IMR-90 (cell line): ENCODE data around the gene GSDMA. TPM values are rescaled to one million over a fixed set of nuclear protein-coding genes. Genes with fewer than 3 reads are reported as not detected.

ENCODE experiments used
- ATAC-seq: fragments of 200-7000 bp; cut with Tn5 transposase; 2 replicates; pipeline ENCODE4 v1.9.1; 2020; ENCODE audit warnings: low read depth, mild to moderate bottlenecking, moderate library complexity
- BruUV-seq: library from RNA; stranded (reverse); fragments of 400-500 nt; replicated peaks from 2 replicates; lab custom pipeline; 2021; lab: Mats Ljungman, UMichigan
- CTCF ChIA-PET: fragments of 300-600 bp; formaldehyde crosslinking; extraction: SDS; loops from one replicate; lab custom pipeline; 2021; ENCODE audit warnings: antibody characterized with exemption; lab: Yijun Ruan, JAX
- POLR2A ChIA-PET: fragments of 300-600 bp; sonication (Branson Sonifier 250); formaldehyde crosslinking; loops from one replicate; lab custom pipeline; 2022; ENCODE audit warnings: antibody characterized with exemption; ENCODE audit not compliant: unreplicated experiment; lab: Charles Lee
- DNase-seq: peaks from one replicate; pipeline ENCODE4 v3.0.0; 2013
- H2AFZ ChIP-seq: replicated peaks from 2 replicates; pipeline ENCODE3; 2013; ENCODE audit warnings: low read length, mild to moderate bottlenecking; ENCODE audit not compliant: poor library complexity
- H2AK5ac ChIP-seq: 2 replicates; pipeline ENCODE4 v1.6.1; 2013; ENCODE audit warnings: low read depth, low read length, inconsistent platforms
- H2AK9ac ChIP-seq: replicated peaks from 2 replicates; pipeline ENCODE3; 2013; ENCODE audit warnings: mild to moderate bottlenecking, low read depth, low read length, moderate library complexity; ENCODE audit not compliant: poor library complexity
- H2BK120ac ChIP-seq: 2 replicates; pipeline ENCODE4 v1.6.1; 2013; ENCODE audit warnings: low read depth, low read length, inconsistent platforms
- H2BK15ac ChIP-seq: 3 replicates; pipeline ENCODE4 v1.6.1; 2013; ENCODE audit warnings: low read depth, low read length, inconsistent platforms
- H2BK20ac ChIP-seq: 2 replicates; pipeline ENCODE4 v1.6.1; 2013; ENCODE audit warnings: low read depth, mild to moderate bottlenecking, inconsistent platforms, low read length, moderate library complexity
- H2BK5ac ChIP-seq: 2 replicates; pipeline ENCODE4 v1.6.1; 2013; ENCODE audit warnings: mild to moderate bottlenecking, low read depth, low read length, inconsistent platforms; ENCODE audit not compliant: poor library complexity, severe bottlenecking
- H3K14ac ChIP-seq: replicated peaks from 2 replicates; pipeline ENCODE4 v1.6.1; 2013; ENCODE audit warnings: low read depth, low read length, inconsistent platforms
- H3K18ac ChIP-seq: 2 replicates; pipeline ENCODE4 v1.6.1; 2013; ENCODE audit warnings: low read depth, low read length, control low read depth
- H3K23ac ChIP-seq: 2 replicates; pipeline ENCODE4 v1.6.1; 2013; ENCODE audit warnings: low read depth, low read length, inconsistent platforms
- H3K27ac ChIP-seq: 2 replicates; pipeline ENCODE4 v1.5.1; 2013; ENCODE audit warnings: mild to moderate bottlenecking, control low read depth, low read length; ENCODE audit not compliant: insufficient read depth
- H3K27me3 ChIP-seq: 2 replicates; pipeline ENCODE4 v1.6.1; 2013; ENCODE audit warnings: low read length; ENCODE audit not compliant: control insufficient read depth, insufficient read depth
- H3K36me3 ChIP-seq: 2 replicates; pipeline ENCODE4 v1.6.1; 2013; ENCODE audit warnings: low read length, mixed read lengths; ENCODE audit not compliant: control insufficient read depth, insufficient read depth
- H3K4ac ChIP-seq: 2 replicates; pipeline ENCODE4 v1.6.1; 2013; ENCODE audit warnings: low read depth, low read length, inconsistent platforms
- H3K4me1 ChIP-seq: 2 replicates; pipeline ENCODE4 v1.6.1; 2013; ENCODE audit warnings: low read length, mixed read lengths; ENCODE audit not compliant: control insufficient read depth, insufficient read depth
- H3K4me2 ChIP-seq: 2 replicates; pipeline ENCODE4 v1.6.1; 2013; ENCODE audit warnings: low read depth, mild to moderate bottlenecking, control low read depth, low read length, moderate library complexity
- H3K4me3 ChIP-seq: 2 replicates; pipeline ENCODE4 v1.5.1; 2013; ENCODE audit warnings: low read depth, mild to moderate bottlenecking, control low read depth, low read length, moderate library complexity; ENCODE audit not compliant: insufficient read depth
- H3K56ac ChIP-seq: 2 replicates; pipeline ENCODE4 v1.6.1; 2013; ENCODE audit warnings: low read length, inconsistent platforms; ENCODE audit not compliant: insufficient read depth; ENCODE audit errors: extremely low read depth
- H3K79me1 ChIP-seq, 2 experiments: 2 replicates each; pipeline ENCODE4 v1.6.1; 2013; ENCODE audit warnings: low read length in 2 of 2, inconsistent platforms in 1 of 2, low read depth in 1 of 2
- H3K9ac ChIP-seq: 2 replicates; pipeline ENCODE4 v1.6.1; 2013; ENCODE audit warnings: low read depth, low read length, control low read depth
- H3K9me1 ChIP-seq: 2 replicates; pipeline ENCODE4 v1.6.1; 2013; ENCODE audit warnings: low read length, inconsistent platforms; ENCODE audit not compliant: insufficient read depth
- H3K9me3 ChIP-seq: 2 replicates; pipeline ENCODE4 v1.6.1; 2013; ENCODE audit warnings: low read length; ENCODE audit not compliant: control insufficient read depth, insufficient read depth
- H4K20me1 ChIP-seq: 2 replicates; pipeline ENCODE4 v1.6.1; 2013; ENCODE audit warnings: low read length, inconsistent platforms; ENCODE audit not compliant: insufficient read depth
- H4K5ac ChIP-seq: 2 replicates; pipeline ENCODE4 v1.6.1; 2013; ENCODE audit warnings: mild to moderate bottlenecking, low read depth, low read length, control low read depth
- H4K8ac ChIP-seq, 2 experiments: 2 replicates each; pipeline ENCODE4 v1.6.1; 2013; ENCODE audit warnings: low read depth in 2 of 2, low read length in 2 of 2, control low read depth in 1 of 2, inconsistent platforms in 1 of 2
- H4K91ac ChIP-seq: 2 replicates; pipeline ENCODE4 v1.6.1; 2013; ENCODE audit warnings: low read depth, low read length, inconsistent platforms; ENCODE audit not compliant: insufficient read depth
- BHLHE40 ChIP-seq: fragments of 150-350 bp; IDR thresholded peaks from 2 replicates; pipeline ENCODE4 v1.6.1; 2016; ENCODE audit warnings: mild to moderate bottlenecking, low read depth, low read length
- CEBPB ChIP-seq: IDR thresholded peaks from 2 replicates; pipeline ENCODE4 v1.6.1; 2012; ENCODE audit warnings: low read depth, low read length, improper control_type of control experiment
- CHD1 ChIP-seq: IDR thresholded peaks from 2 replicates; pipeline ENCODE4 v1.6.1; 2012; ENCODE audit warnings: low read depth, low read length, improper control_type of control experiment
- ELK1 ChIP-seq: fragments of 150-350 bp; IDR thresholded peaks from 2 replicates; pipeline ENCODE4 v1.6.1; 2016; ENCODE audit warnings: low read depth, mild to moderate bottlenecking, low read length, moderate library complexity, borderline replicate concordance
- FOS ChIP-seq: fragments of 150-350 bp; IDR thresholded peaks from 2 replicates; pipeline ENCODE4 v1.6.1; 2016; ENCODE audit warnings: low read depth, low read length
- MAFK ChIP-seq: IDR thresholded peaks from 2 replicates; pipeline ENCODE4 v1.6.1; 2012; ENCODE audit warnings: low read depth, low read length, improper control_type of control experiment
- MXI1 ChIP-seq: IDR thresholded peaks from 2 replicates; pipeline ENCODE4 v1.6.1; 2012; ENCODE audit warnings: low read depth, mild to moderate bottlenecking, low read length, moderate library complexity, borderline replicate concordance
- NFE2L2 ChIP-seq: fragments of 150-350 bp; IDR thresholded peaks from 2 replicates; pipeline ENCODE4 v1.6.1; 2016; ENCODE audit warnings: low read depth, mild to moderate bottlenecking, low read length
- POLR2A ChIP-seq: IDR thresholded peaks from 2 replicates; pipeline ENCODE4 v1.6.1; 2012; ENCODE audit warnings: mild to moderate bottlenecking, low read depth, low read length
- RAD21 ChIP-seq: IDR thresholded peaks from 2 replicates; pipeline ENCODE4 v1.6.1; 2012; ENCODE audit warnings: low read length, improper control_type of control experiment
- RCOR1 ChIP-seq: IDR thresholded peaks from 2 replicates; pipeline ENCODE4 v1.6.1; 2012; ENCODE audit warnings: mild to moderate bottlenecking, low read length, improper control_type of control experiment; ENCODE audit not compliant: insufficient replicate concordance
- SMC3 ChIP-seq: fragments of 150-350 bp; IDR thresholded peaks from 2 replicates; pipeline ENCODE4 v1.6.1; 2016; ENCODE audit warnings: low read depth, mild to moderate bottlenecking, antibody characterized with exemption, low read length, moderate library complexity
- WGBS, 2 experiments: methylation state at CpG; one replicate each; pipeline versions ENCODE4 v1.1.5 to v1.1.7; 2013; ENCODE audit warnings: missing lambda C conversion rate in 2 of 2; ENCODE audit not compliant: insufficient read length in 1 of 2; ENCODE audit errors: extremely low coverage in 2 of 2; 5-methylcytosine and 5-hydroxymethylcytosine counted together
- dilution Hi-C: fragments of 300-500 bp; cut with HindIII; formaldehyde crosslinking; loops from one replicate; pipeline ENCODE4 v1.14.3; 2018; ENCODE audit warnings: low sequenced_read_pairs; ENCODE audit not compliant: unreplicated experiment
- in situ Hi-C: fragments of 300-500 bp; cut with MboI; formaldehyde crosslinking; loops from 3 replicates; pipeline ENCODE4 v1.14.3; 2019; ENCODE audit warnings: low sequenced_read_pairs, inconsistent platforms, mixed read lengths
- intact Hi-C: fragments of 100-400 bp; cut with micrococcal nuclease; formaldehyde crosslinking; loops from 2 replicates; pipeline ENCODE4 v1.10.0; 2022
- polyA plus RNA-seq, 3 experiments: library from polyadenylated mRNA; depleted of rRNA; stranded (reverse); fragments of >200 nt; gene quantifications; 2 replicates each; pipeline ENCODE4 v1.2.3, GENCODE V29; 2012; ENCODE audit warnings: low replicate concordance in 1 of 3
- total RNA-seq: library from RNA; depleted of rRNA; stranded (reverse); fragments of >200 nt; gene quantifications from 2 replicates; pipeline ENCODE4 v1.2.3, GENCODE V29; 2012
- TF ChIP-seq, protein P1 (sequence below): fragments of 150-350 bp; IDR thresholded peaks from 2 replicates; pipeline ENCODE4 v1.6.1; 2017; ENCODE audit warnings: mild to moderate bottlenecking, antibody characterized with exemption, low read length, low read depth
- TF ChIP-seq, protein P2 (sequence below): conservative IDR thresholded peaks from 2 replicates; pipeline ENCODE4 v1.5.1; 2012; ENCODE audit warnings: mild to moderate bottlenecking, low read depth, low read length, improper control_type of control experiment

GSDMA gene
- total and polyA plus RNA-seq, 2 of the 4 experiments (the other 2 are of a cell fraction) = not detected

GRCh38 chr17:39920218-39921210 lies 42.3 kb upstream of the GSDMA start:
- Histone ChIP-seq H3K4ac (no peak overlapping the region), H3K4me3 (no peak overlapping the region), H3K4me2 (no peak overlapping the region), H3K79me1 (peaks cover 9 to 37% of the 10 kb centered on the region in 2 experiments; a peak in 3 of 4 replicates), H3K36me3 (peaks cover 50% of the 10 kb centered on the region), H3K9ac (no peak overlapping the region), H3K9me3 (no peaks in the 10 kb centered on the region), H3K9me1 (peaks cover 35% of the 10 kb centered on the region), H3K4me1 (peaks cover 15% of the 10 kb centered on the region), H2AK9ac (no peak overlapping the region), H3K23ac (no peak overlapping the region), H4K8ac (no peak overlapping the region), H4K20me1 (peaks cover 25% of the 10 kb centered on the region), H3K18ac (no peak overlapping the region), H3K27me3 (no peaks in the 10 kb centered on the region), H3K27ac (no peak overlapping the region), H2BK20ac (no peak overlapping the region), H3K56ac (no peak overlapping the region), H2BK15ac (no peak overlapping the region), H2AK5ac (no peak overlapping the region), H2AFZ (no peak overlapping the region), H3K14ac (no peak overlapping the region), H2BK120ac (no peak overlapping the region), H4K91ac (no peak overlapping the region), H4K5ac (no peak overlapping the region), H2BK5ac (no peak overlapping the region)
- dilution Hi-C loops (no loop called here), intact Hi-C loops (no loop called here), in situ Hi-C loops (no loop called here)
- POLR2A ChIA-PET = interaction anchor here (0.6 kb wide), 1 partner anchor 38 kb away, joined by 12 read pairs; no protein-coding TSS in a partner anchor
- no TSS peak for BruUV-seq
- CTCF ChIA-PET = no interaction called here
- no peak for ATAC-seq
- WGBS, 2 experiments = 68% methylated on average over 4 of the region's 19 CpGs; no CpG with 5 or more reads in 1 of the 2 experiments
- no peak for DNase-seq
- TF ChIP-seq BHLHE40 (no peak), RCOR1 (no peak), CHD1 (no peak), RAD21 (no peak), NFE2L2 (no peak), SMC3 (no peak), MAFK (no peak), FOS (no peak), ELK1 (no peak), MXI1 (no peak), CEBPB (no peak), POLR2A (no peak)
- TF ChIP-seq, protein P1, sequence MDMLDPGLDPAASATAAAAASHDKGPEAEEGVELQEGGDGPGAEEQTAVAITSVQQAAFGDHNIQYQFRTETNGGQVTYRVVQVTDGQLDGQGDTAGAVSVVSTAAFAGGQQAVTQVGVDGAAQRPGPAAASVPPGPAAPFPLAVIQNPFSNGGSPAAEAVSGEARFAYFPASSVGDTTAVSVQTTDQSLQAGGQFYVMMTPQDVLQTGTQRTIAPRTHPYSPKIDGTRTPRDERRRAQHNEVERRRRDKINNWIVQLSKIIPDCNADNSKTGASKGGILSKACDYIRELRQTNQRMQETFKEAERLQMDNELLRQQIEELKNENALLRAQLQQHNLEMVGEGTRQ = no peak
- TF ChIP-seq, protein P2, sequence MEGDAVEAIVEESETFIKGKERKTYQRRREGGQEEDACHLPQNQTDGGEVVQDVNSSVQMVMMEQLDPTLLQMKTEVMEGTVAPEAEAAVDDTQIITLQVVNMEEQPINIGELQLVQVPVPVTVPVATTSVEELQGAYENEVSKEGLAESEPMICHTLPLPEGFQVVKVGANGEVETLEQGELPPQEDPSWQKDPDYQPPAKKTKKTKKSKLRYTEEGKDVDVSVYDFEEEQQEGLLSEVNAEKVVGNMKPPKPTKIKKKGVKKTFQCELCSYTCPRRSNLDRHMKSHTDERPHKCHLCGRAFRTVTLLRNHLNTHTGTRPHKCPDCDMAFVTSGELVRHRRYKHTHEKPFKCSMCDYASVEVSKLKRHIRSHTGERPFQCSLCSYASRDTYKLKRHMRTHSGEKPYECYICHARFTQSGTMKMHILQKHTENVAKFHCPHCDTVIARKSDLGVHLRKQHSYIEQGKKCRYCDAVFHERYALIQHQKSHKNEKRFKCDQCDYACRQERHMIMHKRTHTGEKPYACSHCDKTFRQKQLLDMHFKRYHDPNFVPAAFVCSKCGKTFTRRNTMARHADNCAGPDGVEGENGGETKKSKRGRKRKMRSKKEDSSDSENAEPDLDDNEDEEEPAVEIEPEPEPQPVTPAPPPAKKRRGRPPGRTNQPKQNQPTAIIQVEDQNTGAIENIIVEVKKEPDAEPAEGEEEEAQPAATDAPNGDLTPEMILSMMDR = no peak
